ENCODE measurements around the gene SHISA7.

- TF ChIP-seq CTCF (IDR thresholded peaks at IDR 0.05 in 8 of 11, conservative IDR thresholded peaks at IDR 0.05 in 3 of 11) (no peak), POLR2A (IDR thresholded peaks at IDR 0.05) (no peak), POLR2AphosphoS5 (IDR thresholded peaks at IDR 0.05) (no peak)
Observed at GRCh38 chr19:55435020-55435419, 8.1 kb downstream of the SHISA7 start.

Data from spleen (tissue), 7 donors.